ENCODE data around the gene IL19.
A peak's percentile ranks its signal among the peaks of the same experiment; 100 is the strongest.

Gene IL19

DNA sequence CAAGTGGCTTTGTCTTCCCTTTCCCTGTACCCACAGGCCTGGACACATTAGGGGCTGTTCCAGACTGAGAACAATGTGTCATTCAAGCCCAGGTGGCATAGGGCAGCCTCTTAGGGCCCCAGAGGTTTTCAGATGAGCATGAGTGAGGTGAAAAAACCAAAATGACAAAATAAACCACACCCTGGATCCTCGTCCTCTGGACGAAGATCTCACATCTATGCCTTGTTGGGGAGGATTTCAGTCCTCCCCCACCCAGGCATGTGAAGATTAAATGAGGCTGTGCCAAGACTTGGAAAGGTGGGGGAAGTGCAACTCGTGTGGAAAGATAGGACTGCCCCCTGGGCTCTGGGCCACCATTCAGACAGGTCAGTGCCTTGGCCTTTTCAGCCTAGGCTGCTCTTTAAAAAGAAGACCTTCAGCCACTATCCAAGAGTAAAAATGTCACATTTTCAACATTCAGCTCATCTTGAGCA is 32.8 kb upstream of the IL19 start:
- H3K4me1 ChIP-seq (ENCODE audit: insufficient read depth, low read length, poor library complexity, severe bottlenecking) = peaks cover 66% of the 10 kb centered on the region
- H3F3A ChIP-seq (ENCODE audit: low read depth) = peaks cover 5% of the 10 kb centered on the region; the same call in 1 of the 2 replicates
- peak overlapping the region; percentile 62 for H3K9ac ChIP-seq (ENCODE audit: low read depth, low read length, poor library complexity, severe bottlenecking)
- no peak overlapping the region for H2AFZ ChIP-seq (ENCODE audit: low read length)
- H3K27me3 ChIP-seq (ENCODE audit: insufficient read depth, low read length, poor library complexity, severe bottlenecking) = no peaks in the 10 kb centered on the region
- H3K4me2 ChIP-seq (ENCODE audit: low read depth, low read length, poor library complexity, severe bottlenecking) = peak overlapping the region; percentile 5
- H3K9me3 ChIP-seq (ENCODE audit: insufficient read depth, low read depth, low read length) = no peaks in the 10 kb centered on the region
- peaks cover 23% of the 10 kb centered on the region; the same call in 1 of the 2 replicates for H3K36me3 ChIP-seq (ENCODE audit: insufficient read depth, low read length)
- no peaks in the 10 kb centered on the region for H3K9me2 ChIP-seq (replicated peaks; ENCODE audit: low read depth, low read length)
- no peaks in the 10 kb centered on the region for H4K20me1 ChIP-seq (ENCODE audit: insufficient read depth, low read length, poor library complexity, severe bottlenecking)
- TF ChIP-seq EZH2phosphoT487 (IDR thresholded peaks at IDR 0.05; ENCODE audit: borderline replicate concordance) = no peak
- TF ChIP-seq, protein P1, sequence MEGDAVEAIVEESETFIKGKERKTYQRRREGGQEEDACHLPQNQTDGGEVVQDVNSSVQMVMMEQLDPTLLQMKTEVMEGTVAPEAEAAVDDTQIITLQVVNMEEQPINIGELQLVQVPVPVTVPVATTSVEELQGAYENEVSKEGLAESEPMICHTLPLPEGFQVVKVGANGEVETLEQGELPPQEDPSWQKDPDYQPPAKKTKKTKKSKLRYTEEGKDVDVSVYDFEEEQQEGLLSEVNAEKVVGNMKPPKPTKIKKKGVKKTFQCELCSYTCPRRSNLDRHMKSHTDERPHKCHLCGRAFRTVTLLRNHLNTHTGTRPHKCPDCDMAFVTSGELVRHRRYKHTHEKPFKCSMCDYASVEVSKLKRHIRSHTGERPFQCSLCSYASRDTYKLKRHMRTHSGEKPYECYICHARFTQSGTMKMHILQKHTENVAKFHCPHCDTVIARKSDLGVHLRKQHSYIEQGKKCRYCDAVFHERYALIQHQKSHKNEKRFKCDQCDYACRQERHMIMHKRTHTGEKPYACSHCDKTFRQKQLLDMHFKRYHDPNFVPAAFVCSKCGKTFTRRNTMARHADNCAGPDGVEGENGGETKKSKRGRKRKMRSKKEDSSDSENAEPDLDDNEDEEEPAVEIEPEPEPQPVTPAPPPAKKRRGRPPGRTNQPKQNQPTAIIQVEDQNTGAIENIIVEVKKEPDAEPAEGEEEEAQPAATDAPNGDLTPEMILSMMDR (conservative IDR thresholded peaks at IDR 0.05; ENCODE audit: low read length) = no peak
- H3K79me2 ChIP-seq (ENCODE audit: insufficient read depth, low read length) = no peaks in the 10 kb centered on the region
- no peak overlapping the region for H3K4me3 ChIP-seq (ENCODE audit: low read length, poor library complexity, severe bottlenecking)

DNA sequence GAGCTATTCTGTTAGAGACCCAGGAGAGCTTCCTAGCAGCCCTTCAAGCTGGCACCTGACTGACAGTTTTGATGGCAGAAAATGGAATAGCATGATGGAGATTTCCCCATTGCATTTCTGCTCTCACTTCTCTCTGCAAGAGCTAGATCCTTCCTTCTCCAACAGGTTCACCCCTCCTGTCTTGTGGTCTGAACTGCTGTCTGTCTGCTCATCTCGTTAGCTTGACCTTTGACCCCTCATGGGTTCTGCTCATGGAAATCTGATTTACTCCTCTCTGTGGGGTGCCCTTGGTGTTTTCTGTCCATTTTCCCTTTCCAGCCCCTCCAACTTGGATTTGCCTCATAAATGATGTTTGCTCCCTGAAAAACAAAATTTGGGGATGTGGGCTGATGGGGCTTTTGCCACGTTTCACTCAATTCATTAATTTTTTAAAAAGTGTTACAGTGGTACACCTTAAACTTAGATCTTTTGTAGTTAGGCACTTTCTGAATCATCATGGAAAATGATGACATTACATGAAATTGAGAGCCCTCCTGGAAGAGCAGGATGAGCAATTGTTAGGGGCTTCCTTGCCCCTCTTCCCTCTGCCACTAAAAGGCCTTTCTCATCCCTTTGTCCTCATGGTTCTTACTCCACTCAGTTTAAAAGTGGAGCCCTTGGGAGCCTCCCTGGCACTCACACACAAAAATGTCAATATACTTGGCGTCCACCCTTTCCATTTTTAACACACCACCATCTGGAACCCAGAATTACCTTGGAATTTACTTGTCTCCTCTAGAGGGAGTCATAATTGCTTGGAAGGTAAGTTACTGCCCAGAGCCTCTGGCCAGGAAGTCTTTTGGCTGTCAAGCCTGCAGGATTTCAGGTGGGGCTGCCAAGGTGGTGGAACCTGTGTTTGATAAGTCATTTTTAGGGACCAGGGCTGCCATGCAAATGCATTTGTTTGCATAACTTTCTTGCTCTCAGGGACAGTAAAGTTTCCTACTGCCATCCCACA is 31.9 kb upstream of the IL19 start:
- Histone ChIP-seq H3K79me2 (ENCODE audit: insufficient read depth, low read length) (no peaks in the 10 kb centered on the region), H3K4me2 (ENCODE audit: low read depth, low read length, poor library complexity, severe bottlenecking) (peak overlapping the region; percentile 28), H2AFZ (ENCODE audit: low read length) (no peak overlapping the region), H3K36me3 (ENCODE audit: insufficient read depth, low read length) (peaks cover 15% of the 10 kb centered on the region; the same call in 1 of the 2 replicates), H3F3A (ENCODE audit: low read depth) (peaks cover 5% of the 10 kb centered on the region; the same call in 1 of the 2 replicates), H4K20me1 (ENCODE audit: insufficient read depth, low read length, poor library complexity, severe bottlenecking) (no peaks in the 10 kb centered on the region), H3K4me1 (ENCODE audit: insufficient read depth, low read length, poor library complexity, severe bottlenecking) (peaks cover 66% of the 10 kb centered on the region), H3K4me3 (ENCODE audit: low read length, poor library complexity, severe bottlenecking) (no peak overlapping the region), H3K9me3 (ENCODE audit: insufficient read depth, low read depth, low read length) (no peaks in the 10 kb centered on the region), H3K27me3 (ENCODE audit: insufficient read depth, low read length, poor library complexity, severe bottlenecking) (no peaks in the 10 kb centered on the region), H3K9me2 (replicated peaks; ENCODE audit: low read depth, low read length) (no peaks in the 10 kb centered on the region), H3K9ac (ENCODE audit: low read depth, low read length, poor library complexity, severe bottlenecking) (peak overlapping the region; percentile 27)
- TF ChIP-seq, protein P1 (conservative IDR thresholded peaks at IDR 0.05; ENCODE audit: low read length) = peak; percentile 73
- TF ChIP-seq EZH2phosphoT487 (IDR thresholded peaks at IDR 0.05; ENCODE audit: borderline replicate concordance) = no peak

- peaks cover 68% of the 10 kb centered on the region for H3K4me1 ChIP-seq (ENCODE audit: insufficient read depth, low read length, poor library complexity, severe bottlenecking)
- peaks cover 12% of the 10 kb centered on the region; the same call in 1 of the 2 replicates for H3K36me3 ChIP-seq (ENCODE audit: insufficient read depth, low read length)
- no peaks in the 10 kb centered on the region for H4K20me1 ChIP-seq (ENCODE audit: insufficient read depth, low read length, poor library complexity, severe bottlenecking)
- no peak overlapping the region for H3K4me3 ChIP-seq (ENCODE audit: low read length, poor library complexity, severe bottlenecking)
- H3K9me3 ChIP-seq (ENCODE audit: insufficient read depth, low read depth, low read length) = no peaks in the 10 kb centered on the region
- no peaks in the 10 kb centered on the region for H3K9me2 ChIP-seq (replicated peaks; ENCODE audit: low read depth, low read length)
- H3K27me3 ChIP-seq (ENCODE audit: insufficient read depth, low read length, poor library complexity, severe bottlenecking) = no peaks in the 10 kb centered on the region
- peak overlapping the region; percentile 28 for H3K4me2 ChIP-seq (ENCODE audit: low read depth, low read length, poor library complexity, severe bottlenecking)
- peaks cover 5% of the 10 kb centered on the region; the same call in 1 of the 2 replicates for H3F3A ChIP-seq (ENCODE audit: low read depth)
- no peaks in the 10 kb centered on the region for H3K79me2 ChIP-seq (ENCODE audit: insufficient read depth, low read length)
- no peak for TF ChIP-seq EZH2phosphoT487 (IDR thresholded peaks at IDR 0.05; ENCODE audit: borderline replicate concordance)
- TF ChIP-seq, protein P1 (conservative IDR thresholded peaks at IDR 0.05; ENCODE audit: low read length) = no peak
- H2AFZ ChIP-seq (ENCODE audit: low read length) = no peak overlapping the region
- H3K9ac ChIP-seq (ENCODE audit: low read depth, low read length, poor library complexity, severe bottlenecking) = peak overlapping the region; percentile 27
Measured at GRCh38 chr1:206739411-206740076, 31.0 kb upstream of the IL19 start.

Data from Loucy (cell line).